Rectal smooth muscle tissue (tissue), 1 donor: ENCODE data around the gene UBR4.

Experiments used
- H3K27ac ChIP-seq: one replicate; pipeline ENCODE4 v1.7.0; 2013; ENCODE audit warnings: low read depth, low read length, inconsistent platforms
- H3K27me3 ChIP-seq: one replicate; pipeline ENCODE4 v1.7.0; 2013; ENCODE audit warnings: low read length; ENCODE audit not compliant: control insufficient read depth, insufficient read depth
- H3K36me3 ChIP-seq: one replicate; pipeline ENCODE4 v1.7.0; 2013; ENCODE audit warnings: low read length; ENCODE audit not compliant: control insufficient read depth, insufficient read depth
- H3K4me1 ChIP-seq: one replicate; pipeline ENCODE4 v1.7.0; 2013; ENCODE audit warnings: low read length; ENCODE audit not compliant: control insufficient read depth, insufficient read depth
- H3K4me3 ChIP-seq: one replicate; pipeline ENCODE4 v1.7.0; 2013; ENCODE audit warnings: low read length
- H3K9ac ChIP-seq: one replicate; pipeline ENCODE4 v1.7.0; 2013; ENCODE audit warnings: low read length

Gene UBR4

GRCh38 chr1:19067182-19067911 lies 142.7 kb downstream of the UBR4 start:
- H3K9ac ChIP-seq: no peak overlapping the region
- H3K36me3 ChIP-seq: no peaks in the 10 kb centered on the region
- H3K4me3 ChIP-seq: no peak overlapping the region
- H3K27me3 ChIP-seq: no peaks in the 10 kb centered on the region
- H3K4me1 ChIP-seq: peaks cover 5% of the 10 kb centered on the region
- H3K27ac ChIP-seq: no peak overlapping the region

- H3K36me3 ChIP-seq: no peaks in the 10 kb centered on the region
- no peak overlapping the region for H3K9ac ChIP-seq
- H3K4me3 ChIP-seq: no peak overlapping the region
- H3K27me3 ChIP-seq: no peaks in the 10 kb centered on the region
- H3K27ac ChIP-seq: no peak overlapping the region
- H3K4me1 ChIP-seq: peaks cover 5% of the 10 kb centered on the region
These were observed 143.2 kb downstream of the UBR4 start for GRCh38 chr1:19066874-19067181.

GRCh38 chr1:19066248-19066873 lies 143.7 kb downstream of the UBR4 start:
- Histone ChIP-seq H3K27me3 (no peaks in the 10 kb centered on the region), H3K36me3 (no peaks in the 10 kb centered on the region), H3K4me1 (peaks cover 5% of the 10 kb centered on the region), H3K4me3 (no peak overlapping the region), H3K9ac (no peak overlapping the region), H3K27ac (no peak overlapping the region)

- H3K4me1 ChIP-seq: peaks cover 5% of the 10 kb centered on the region
- H3K27ac ChIP-seq: no peak overlapping the region
- H3K9ac ChIP-seq: no peak overlapping the region
- H3K4me3 ChIP-seq: no peak overlapping the region
- H3K27me3 ChIP-seq: no peaks in the 10 kb centered on the region
- no peaks in the 10 kb centered on the region for H3K36me3 ChIP-seq
These were observed 144.4 kb downstream of the UBR4 start for GRCh38 chr1:19065526-19066247.

GRCh38 chr1:19064906-19065450 lies 145.1 kb downstream of the UBR4 start:
- no peak overlapping the region for H3K9ac ChIP-seq
- H3K4me3 ChIP-seq: no peak overlapping the region
- no peaks in the 10 kb centered on the region for H3K36me3 ChIP-seq
- no peak overlapping the region for H3K27ac ChIP-seq
- no peaks in the 10 kb centered on the region for H3K27me3 ChIP-seq
- peaks cover 5% of the 10 kb centered on the region for H3K4me1 ChIP-seq

- H3K4me1 ChIP-seq: peaks cover 5% of the 10 kb centered on the region
- H3K36me3 ChIP-seq: no peaks in the 10 kb centered on the region
- no peak overlapping the region for H3K4me3 ChIP-seq
- H3K27me3 ChIP-seq: no peaks in the 10 kb centered on the region
- H3K27ac ChIP-seq: no peak overlapping the region
- no peak overlapping the region for H3K9ac ChIP-seq
These were observed 146.9 kb downstream of the UBR4 start for GRCh38 chr1:19063122-19063521.

- Histone ChIP-seq H3K9ac (no peak overlapping the region), H3K4me1 (peaks cover 5% of the 10 kb centered on the region), H3K27me3 (no peaks in the 10 kb centered on the region), H3K27ac (no peak overlapping the region), H3K36me3 (no peaks in the 10 kb centered on the region), H3K4me3 (no peak overlapping the region)
These were observed 147.6 kb downstream of the UBR4 start for GRCh38 chr1:19062258-19063029.

- no peaks in the 10 kb centered on the region for H3K27me3 ChIP-seq
- no peak overlapping the region for H3K4me3 ChIP-seq
- no peak overlapping the region for H3K9ac ChIP-seq
- no peaks in the 10 kb centered on the region for H3K36me3 ChIP-seq
- H3K27ac ChIP-seq: no peak overlapping the region
- no peaks in the 10 kb centered on the region for H3K4me1 ChIP-seq
These were observed 148.3 kb downstream of the UBR4 start for GRCh38 chr1:19061798-19062197.

- Histone ChIP-seq H3K4me3 (no peak overlapping the region), H3K4me1 (no peaks in the 10 kb centered on the region), H3K36me3 (no peaks in the 10 kb centered on the region), H3K27ac (no peak overlapping the region), H3K9ac (no peak overlapping the region), H3K27me3 (no peaks in the 10 kb centered on the region)
These were observed 148.7 kb downstream of the UBR4 start for GRCh38 chr1:19061343-19061742.

GRCh38 chr1:19059773-19060172 lies 150.3 kb downstream of the UBR4 start:
- H3K4me1 ChIP-seq: no peaks in the 10 kb centered on the region

GRCh38 chr1:19058476-19058797 lies 151.6 kb downstream of the UBR4 start:
- H3K36me3 ChIP-seq: no peaks in the 10 kb centered on the region
- no peaks in the 10 kb centered on the region for H3K4me1 ChIP-seq
- H3K27me3 ChIP-seq: peaks cover 6% of the 10 kb centered on the region
- H3K4me3 ChIP-seq: no peak overlapping the region
- H3K27ac ChIP-seq: no peak overlapping the region
- H3K9ac ChIP-seq: no peak overlapping the region

More at GRCh38 chr1:19059773-19060172, 150.3 kb downstream of the UBR4 start:
- H3K36me3 ChIP-seq: no peaks in the 10 kb centered on the region
- H3K9ac ChIP-seq: no peak overlapping the region
- no peaks in the 10 kb centered on the region for H3K27me3 ChIP-seq
- H3K4me3 ChIP-seq: no peak overlapping the region
- no peak overlapping the region for H3K27ac ChIP-seq

- H3K27me3 ChIP-seq: peaks cover 6% of the 10 kb centered on the region
- no peak overlapping the region for H3K9ac ChIP-seq
- H3K4me1 ChIP-seq: no peaks in the 10 kb centered on the region
- no peak overlapping the region for H3K27ac ChIP-seq
- no peak overlapping the region for H3K4me3 ChIP-seq
- H3K36me3 ChIP-seq: no peaks in the 10 kb centered on the region
These were observed 152.1 kb downstream of the UBR4 start for GRCh38 chr1:19057784-19058475.
